Activated T-cell treated with anti-CD3 and anti-CD28 coated beads, Interleukin-2, amount 50 U/mL, for 72 hours (primary cell): ENCODE results near the gene KCNG4. TPM values are rescaled to one million over a fixed set of nuclear protein-coding genes. Genes with fewer than 3 reads are reported as not detected.

Experiments used
- ATAC-seq, 2 donors: fragments of 150-1000 bp; cut with Tn5 transposase; replicated peaks in 1 of 2; 2 replicates each; pipeline ENCODE4 v1.10.0; 2021; ENCODE audit warnings: moderate library complexity in 2 of 2, mild to moderate bottlenecking in 1 of 2
- DNase-seq, 2 donors: peaks; one replicate each; pipeline ENCODE4 v3.0.0; 2021 to 2022; ENCODE audit warnings: mixed read lengths in 1 of 2
- H3K27ac Mint-ChIP-seq: one replicate; pipeline ENCODE4 v1.8.0; 2022; ENCODE audit warnings: mild to moderate bottlenecking, moderate library complexity, mixed read lengths
- H3K27me3 Mint-ChIP-seq: one replicate; pipeline ENCODE4 v1.8.0; 2022; ENCODE audit warnings: low read depth, mixed read lengths
- H3K36me3 Mint-ChIP-seq, 2 donors: one replicate each; pipeline ENCODE4 v1.8.0; 2022; ENCODE audit warnings: mixed read lengths in 2 of 2, mild to moderate bottlenecking in 1 of 2; ENCODE audit not compliant: insufficient read depth in 2 of 2
- H3K4me1 Mint-ChIP-seq: one replicate; pipeline ENCODE4 v1.8.0; 2022; ENCODE audit warnings: low read depth, mixed read lengths
- H3K4me3 Mint-ChIP-seq, 2 donors: one replicate each; pipeline ENCODE4 v1.8.0; 2022; ENCODE audit warnings: mild to moderate bottlenecking in 2 of 2, mixed read lengths in 2 of 2, moderate library complexity in 2 of 2
- H3K9me3 Mint-ChIP-seq, 2 donors: one replicate each; pipeline ENCODE4 v1.8.0; 2022; ENCODE audit warnings: mixed read lengths in 2 of 2
- total RNA-seq, 2 donors: library from RNA; stranded (reverse); gene quantifications; one replicate each; pipeline ENCODE4 v1.2.3, GENCODE V29; 2022

The KCNG4 gene
- total RNA-seq, 2 donors from 2014 or later = not detected

GRCh38 chr16:84179612-84180320 is 60.0 kb downstream of the KCNG4 start:
- ATAC-seq (no peak), DNase-seq (no peak)
- Mint-ChIP-seq H3K4me1 (peaks cover 26% of the 10 kb centered on the region), H3K27me3 (no peaks in the 10 kb centered on the region), H3K4me3 (no peak overlapping the region), H3K27ac (no peak overlapping the region), H3K9me3 (no peaks in the 10 kb centered on the region), H3K36me3 (peaks cover 1 to 4% of the 10 kb centered on the region in 2 donors)

- Mint-ChIP-seq H3K27me3 (no peaks in the 10 kb centered on the region), H3K9me3 (no peaks in the 10 kb centered on the region), H3K27ac (no peak overlapping the region), H3K4me1 (peaks cover 19% of the 10 kb centered on the region), H3K4me3 (no peak overlapping the region), H3K36me3 (peaks cover 1 to 4% of the 10 kb centered on the region in 2 donors)
- no peak for ATAC-seq
- no peak for DNase-seq
These were observed 60.8 kb downstream of the KCNG4 start for GRCh38 chr16:84178892-84179611.

GRCh38 chr16:84178146-84178765 is 61.6 kb downstream of the KCNG4 start:
- Mint-ChIP-seq H3K27ac (peak overlapping the region; percentile 26), H3K9me3 (no peaks in the 10 kb centered on the region), H3K27me3 (no peaks in the 10 kb centered on the region), H3K36me3 (peaks cover 0 to 4% of the 10 kb centered on the region in 2 donors), H3K4me1 (peaks cover 17% of the 10 kb centered on the region), H3K4me3 (no peak overlapping the region)
- ATAC-seq (peak in 1 of 2 donors; percentile 4), DNase-seq (no peak)

GRCh38 chr16:84177741-84178073 is 62.1 kb downstream of the KCNG4 start:
- peak; percentile 69 to 78 for ATAC-seq
- no peaks in the 10 kb centered on the region for H3K27me3 Mint-ChIP-seq
- no peak overlapping the region for H3K4me3 Mint-ChIP-seq
- H3K9me3 Mint-ChIP-seq = no peaks in the 10 kb centered on the region
- H3K36me3 Mint-ChIP-seq = peaks cover 0 to 2% of the 10 kb centered on the region in 2 donors
- peaks cover 17% of the 10 kb centered on the region for H3K4me1 Mint-ChIP-seq
- H3K27ac Mint-ChIP-seq = peak overlapping the region; percentile 26
- DNase-seq = peak; percentile 31 to 35

- ATAC-seq (no peak), DNase-seq (no peak)
- Mint-ChIP-seq H3K4me3 (no peak overlapping the region), H3K27me3 (no peaks in the 10 kb centered on the region), H3K9me3 (no peaks in the 10 kb centered on the region), H3K36me3 (peaks cover 0 to 1% of the 10 kb centered on the region in 2 donors), H3K4me1 (peaks cover 17% of the 10 kb centered on the region), H3K27ac (no peak overlapping the region)
These were observed 63.4 kb downstream of the KCNG4 start for GRCh38 chr16:84176192-84177053.

- peak overlapping the region; percentile 47 for H3K27ac Mint-ChIP-seq
- ATAC-seq (peak; percentile 75 to 79), DNase-seq (peak; percentile 57 to 71)
- peak overlapping the region in 1 of 2 donors; percentile 24 for H3K4me3 Mint-ChIP-seq
- peaks cover 0 to 1% of the 10 kb centered on the region in 2 donors for H3K36me3 Mint-ChIP-seq
- no peaks in the 10 kb centered on the region for H3K27me3 Mint-ChIP-seq
- no peaks in the 10 kb centered on the region for H3K9me3 Mint-ChIP-seq
- peaks cover 17% of the 10 kb centered on the region for H3K4me1 Mint-ChIP-seq
These were observed 64.3 kb downstream of the KCNG4 start for GRCh38 chr16:84175350-84176081.

GRCh38 chr16:84174396-84174795 is 65.4 kb downstream of the KCNG4 start:
- ATAC-seq (no peak), DNase-seq (no peak)
- H3K36me3 Mint-ChIP-seq = peaks cover 0 to 1% of the 10 kb centered on the region in 2 donors
- H3K27ac Mint-ChIP-seq = no peak overlapping the region
- H3K27me3 Mint-ChIP-seq = peaks cover 9% of the 10 kb centered on the region
- no peaks in the 10 kb centered on the region for H3K9me3 Mint-ChIP-seq
- H3K4me3 Mint-ChIP-seq = no peak overlapping the region
- H3K4me1 Mint-ChIP-seq = peaks cover 17% of the 10 kb centered on the region

GRCh38 chr16:84169765-84170310 is 70.0 kb downstream of the KCNG4 start:
- DNase-seq (no peak), ATAC-seq (no peak)
- no peaks in the 10 kb centered on the region for H3K9me3 Mint-ChIP-seq
- no peak overlapping the region for H3K27ac Mint-ChIP-seq
- no peaks in the 10 kb centered on the region for H3K36me3 Mint-ChIP-seq
- H3K4me1 Mint-ChIP-seq = no peaks in the 10 kb centered on the region
- no peak overlapping the region for H3K4me3 Mint-ChIP-seq
- peaks cover 13% of the 10 kb centered on the region for H3K27me3 Mint-ChIP-seq

Other genes starting within 250 kb of the KCNG4 start
- gene SLC38A8, start 197.2 kb downstream of the KCNG4 start, total RNA-seq = not detected
- gene MBTPS1, start 123.1 kb downstream of the KCNG4 start, total RNA-seq = 10 to 100 TPM; 36.6 to 42.0 TPM
- 10 to 100 TPM; 13.0 to 14.6 TPM for gene HSDL1, start 94.8 kb downstream of the KCNG4 start, total RNA-seq
- gene DNAAF1, start 94.7 kb downstream of the KCNG4 start, total RNA-seq = under 1 TPM in 1 of 2 donors, not detected in 1; 0.19 TPM
- gene TAF1C, start 53.0 kb downstream of the KCNG4 start, total RNA-seq = 10 to 100 TPM; 41.8 to 51.3 TPM
- under 1 TPM in 1 of 2 donors, not detected in 1; 0.43 TPM for gene ADAD2, start 48.9 kb downstream of the KCNG4 start, total RNA-seq
- not detected for gene WFDC1, start 54.9 kb upstream of the KCNG4 start, total RNA-seq
- under 1 TPM in 1 of 2 donors, not detected in 1; 0.07 TPM for gene ATP2C2, start 128.5 kb upstream of the KCNG4 start, total RNA-seq